ENCODE data around the gene ZNF212.

The ZNF212 gene

DNA sequence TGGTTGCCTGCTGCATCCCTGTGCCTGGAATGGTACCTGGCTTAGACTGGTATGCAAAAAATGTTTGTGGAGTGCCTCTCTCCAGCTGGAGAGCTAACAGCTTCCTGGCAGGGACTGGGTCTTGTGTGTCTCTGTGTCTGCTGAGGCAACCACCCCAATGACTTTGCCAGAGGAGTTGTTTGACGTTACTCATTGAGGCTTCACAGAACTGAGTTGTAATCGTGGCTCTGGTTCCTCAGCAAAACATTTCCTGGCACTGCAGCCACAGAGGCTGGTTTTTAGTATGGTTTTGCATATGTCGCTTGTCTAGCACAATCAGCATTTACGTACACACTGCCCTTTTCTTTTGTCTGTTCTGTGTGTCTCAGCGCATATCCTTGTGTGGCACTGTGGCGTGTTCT, 36.6 kb upstream of the ZNF212 start:
- H2AFZ ChIP-seq (ENCODE audit: low read length): no peak overlapping the region
- H3K36me3 ChIP-seq (ENCODE audit: insufficient read depth, low read length): peaks cover 78% of the 10 kb centered on the region; the same call in 1 of the 2 replicates
- H3K4me2 ChIP-seq (ENCODE audit: low read depth, low read length, poor library complexity, severe bottlenecking): peak overlapping the region; percentile 37
- H3K9me3 ChIP-seq (ENCODE audit: insufficient read depth, low read depth, low read length): no peaks in the 10 kb centered on the region
- H4K20me1 ChIP-seq (ENCODE audit: insufficient read depth, low read length, poor library complexity, severe bottlenecking): peaks cover 43% of the 10 kb centered on the region
- no peaks in the 10 kb centered on the region for H3K27me3 ChIP-seq (ENCODE audit: insufficient read depth, low read length, poor library complexity, severe bottlenecking)
- peaks cover 54% of the 10 kb centered on the region for H3K79me2 ChIP-seq (ENCODE audit: insufficient read depth, low read length)
- no peaks in the 10 kb centered on the region for H3F3A ChIP-seq (ENCODE audit: low read depth)
- H3K4me1 ChIP-seq (ENCODE audit: insufficient read depth, low read length, poor library complexity, severe bottlenecking): peaks cover 22% of the 10 kb centered on the region
- TF ChIP-seq CTCF (conservative IDR thresholded peaks at IDR 0.05; ENCODE audit: low read length): no peak
- TF ChIP-seq EZH2phosphoT487 (IDR thresholded peaks at IDR 0.05; ENCODE audit: borderline replicate concordance): no peak
- H3K4me3 ChIP-seq (ENCODE audit: low read length, poor library complexity, severe bottlenecking): peak overlapping the region; percentile 5
- no peaks in the 10 kb centered on the region for H3K9me2 ChIP-seq (replicated peaks; ENCODE audit: low read depth, low read length)
- no peak overlapping the region for H3K9ac ChIP-seq (ENCODE audit: low read depth, low read length, poor library complexity, severe bottlenecking)

- Histone ChIP-seq H3K36me3 (ENCODE audit: insufficient read depth, low read length) (peaks cover 80% of the 10 kb centered on the region; the same call in 1 of the 2 replicates), H3K79me2 (ENCODE audit: insufficient read depth, low read length) (peaks cover 27% of the 10 kb centered on the region; the same call in 1 of the 2 replicates)
Measured at GRCh38 chr7:149205690-149206381, 33.6 kb upstream of the ZNF212 start.

DNA sequence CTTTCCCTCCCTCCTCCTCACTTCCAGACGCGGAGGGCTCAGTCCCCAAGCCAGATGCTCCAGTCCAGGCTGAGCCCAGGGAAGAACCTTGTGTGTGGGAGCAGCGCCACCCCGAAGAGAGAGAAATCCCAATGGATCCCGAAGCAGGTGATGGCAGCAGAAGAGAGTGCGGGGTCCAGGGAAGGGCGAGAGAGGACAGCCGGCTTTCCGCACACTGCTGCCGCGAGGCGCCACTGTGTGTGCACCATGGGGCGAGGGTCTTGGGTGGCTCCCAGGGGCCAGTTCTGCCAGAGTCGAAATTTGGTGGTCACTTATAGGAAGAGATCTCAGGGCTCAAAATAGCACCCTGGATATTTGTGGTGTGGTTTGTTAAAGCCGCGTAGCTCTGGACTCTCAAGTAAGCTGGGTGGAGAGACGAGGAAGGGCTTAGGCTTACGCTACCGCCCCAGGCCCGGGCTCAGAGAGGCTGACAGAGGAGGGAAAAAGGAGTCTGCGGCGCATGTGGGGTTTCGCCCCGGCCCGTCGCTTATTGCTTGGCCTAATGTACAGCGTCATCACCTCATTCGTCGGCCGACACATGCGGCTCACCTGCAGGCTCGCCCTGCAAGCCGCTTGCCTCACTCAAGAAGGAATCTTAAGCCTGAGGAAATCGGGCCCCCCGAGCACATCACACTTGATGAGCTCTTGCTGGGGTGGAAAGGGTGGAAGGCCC, 32.0 kb upstream of the ZNF212 start:
- no peak overlapping the region for H2AFZ ChIP-seq (ENCODE audit: low read length)
- TF ChIP-seq EZH2phosphoT487 (IDR thresholded peaks at IDR 0.05; ENCODE audit: borderline replicate concordance) (no peak), CTCF (conservative IDR thresholded peaks at IDR 0.05; ENCODE audit: low read length) (no peak)
- H3K9me2 ChIP-seq (replicated peaks; ENCODE audit: low read depth, low read length): no peaks in the 10 kb centered on the region
- peaks cover 20% of the 10 kb centered on the region for H4K20me1 ChIP-seq (ENCODE audit: insufficient read depth, low read length, poor library complexity, severe bottlenecking)
- H3K36me3 ChIP-seq (ENCODE audit: insufficient read depth, low read length): peaks cover 85% of the 10 kb centered on the region; the same call in 1 of the 2 replicates
- no peaks in the 10 kb centered on the region for H3K27me3 ChIP-seq (ENCODE audit: insufficient read depth, low read length, poor library complexity, severe bottlenecking)
- no peak overlapping the region for H3K9ac ChIP-seq (ENCODE audit: low read depth, low read length, poor library complexity, severe bottlenecking)
- no peak overlapping the region for H3K4me3 ChIP-seq (ENCODE audit: low read length, poor library complexity, severe bottlenecking)
- H3F3A ChIP-seq (ENCODE audit: low read depth): no peaks in the 10 kb centered on the region
- H3K4me2 ChIP-seq (ENCODE audit: low read depth, low read length, poor library complexity, severe bottlenecking): no peak overlapping the region
- no peaks in the 10 kb centered on the region for H3K9me3 ChIP-seq (ENCODE audit: insufficient read depth, low read depth, low read length)
- H3K79me2 ChIP-seq (ENCODE audit: insufficient read depth, low read length): peaks cover 17% of the 10 kb centered on the region; the same call in 1 of the 2 replicates
- peaks cover 6% of the 10 kb centered on the region for H3K4me1 ChIP-seq (ENCODE audit: insufficient read depth, low read length, poor library complexity, severe bottlenecking)

More at GRCh38 chr7:149205690-149206381, 33.6 kb upstream of the ZNF212 start:
- Histone ChIP-seq H3K4me3 (ENCODE audit: low read length, poor library complexity, severe bottlenecking) (no peak overlapping the region), H3K27me3 (ENCODE audit: insufficient read depth, low read length, poor library complexity, severe bottlenecking) (no peaks in the 10 kb centered on the region), H3K4me2 (ENCODE audit: low read depth, low read length, poor library complexity, severe bottlenecking) (no peak overlapping the region), H3K9me3 (ENCODE audit: insufficient read depth, low read depth, low read length) (no peaks in the 10 kb centered on the region), H3F3A (ENCODE audit: low read depth) (no peaks in the 10 kb centered on the region), H3K9me2 (replicated peaks; ENCODE audit: low read depth, low read length) (no peaks in the 10 kb centered on the region), H3K9ac (ENCODE audit: low read depth, low read length, poor library complexity, severe bottlenecking) (no peak overlapping the region), H3K4me1 (ENCODE audit: insufficient read depth, low read length, poor library complexity, severe bottlenecking) (peaks cover 6% of the 10 kb centered on the region), H2AFZ (ENCODE audit: low read length) (no peak overlapping the region), H4K20me1 (ENCODE audit: insufficient read depth, low read length, poor library complexity, severe bottlenecking) (peaks cover 24% of the 10 kb centered on the region)
- TF ChIP-seq CTCF (conservative IDR thresholded peaks at IDR 0.05; ENCODE audit: low read length): no peak
- no peak for TF ChIP-seq EZH2phosphoT487 (IDR thresholded peaks at IDR 0.05; ENCODE audit: borderline replicate concordance)

All from Loucy (cell line).